Measurements from ENCODE around the gene TMEM37.

The TMEM37 gene

GRCh38 chr2:119434664-119435063, 3.0 kb downstream of the TMEM37 start:
- no peak for DNase-seq

GRCh38 chr2:119435081-119435952, 3.7 kb downstream of the TMEM37 start:
- DNase-seq = no peak

- no peak for DNase-seq
These were observed 4.3 kb downstream of the TMEM37 start for GRCh38 chr2:119435953-119436297.

- no peak for DNase-seq
These were observed 5.5 kb downstream of the TMEM37 start for GRCh38 chr2:119436993-119437772.

GRCh38 chr2:119438128-119438656, 6.5 kb downstream of the TMEM37 start:
- DNase-seq = no peak

GRCh38 chr2:119438726-119439284, 7.2 kb downstream of the TMEM37 start:
- DNase-seq = no peak

GRCh38 chr2:119439574-119440500, 8.2 kb downstream of the TMEM37 start:
- no peak for DNase-seq

GRCh38 chr2:119440501-119440870, 8.8 kb downstream of the TMEM37 start:
- DNase-seq = no peak

- no peak for DNase-seq
These were observed 9.2 kb downstream of the TMEM37 start for GRCh38 chr2:119440873-119441272.

GRCh38 chr2:119441376-119442225, 9.9 kb downstream of the TMEM37 start:
- no peak for DNase-seq

- no peak for DNase-seq
These were observed 10.6 kb downstream of the TMEM37 start for GRCh38 chr2:119442226-119442619.

GRCh38 chr2:119442850-119443249, 11.2 kb downstream of the TMEM37 start:
- no peak for DNase-seq

GRCh38 chr2:119446037-119446436, 14.4 kb downstream of the TMEM37 start:
- DNase-seq = no peak

- no peak for DNase-seq
These were observed 16.9 kb downstream of the TMEM37 start for GRCh38 chr2:119448427-119449141.

- no peak for DNase-seq
These were observed 17.9 kb downstream of the TMEM37 start for GRCh38 chr2:119449521-119449920.

- DNase-seq = no peak
These were observed 19.8 kb downstream of the TMEM37 start for GRCh38 chr2:119451336-119452050.

- no peak for DNase-seq
These were observed 22.4 kb downstream of the TMEM37 start for GRCh38 chr2:119453972-119454593.

- DNase-seq = no peak
These were observed 23.5 kb downstream of the TMEM37 start for GRCh38 chr2:119455066-119455718.

- DNase-seq = no peak
These were observed 28.4 kb downstream of the TMEM37 start for GRCh38 chr2:119460076-119460475.
